ENCODE measurements around the gene CNTRL.

- TF ChIP-seq TAF1 (IDR thresholded peaks at IDR 0.05; ENCODE audit: low read depth): no peak
- TF ChIP-seq TCF12 (IDR thresholded peaks at IDR 0.05; ENCODE audit: low read depth): no peak
- no peak for TF ChIP-seq EP300 (IDR thresholded peaks at IDR 0.05; ENCODE audit: borderline replicate concordance)
- TF ChIP-seq NFIC (IDR thresholded peaks at IDR 0.05): no peak
These were observed 104.1 kb downstream of the CNTRL start for GRCh38 chr9:121178676-121179372.

All from Ishikawa (cell line).